ENCODE results near the gene TTC39C. TPM values are rescaled to one million over a fixed set of nuclear protein-coding genes. Genes with fewer than 3 reads are reported as not detected.

The TTC39C gene
- total and polyA plus RNA-seq, 2 experiments from 2014 or later, result 69.4 to 136 TPM

GRCh38 chr18:24071029-24071428 lies 56.5 kb downstream of the TTC39C start:
- Histone ChIP-seq H2AFZ (no peak overlapping the region), H3K4me3 (no peak overlapping the region), H3K79me2 (replicated peaks; ENCODE audit: insufficient read depth) (peaks cover 9% of the 10 kb centered on the region), H3K27ac (ENCODE audit: low read depth) (no peak overlapping the region; the same call in 1 of the 2 replicates), H3K4me1 (ENCODE audit: insufficient read depth) (no peaks in the 10 kb centered on the region), H3F3A (replicated peaks; ENCODE audit: low read depth) (no peaks in the 10 kb centered on the region; the same call in 1 of the 2 replicates), H3K36me3 (ENCODE audit: insufficient read depth) (peaks cover 21% of the 10 kb centered on the region), H3K4me2 (no peak overlapping the region), H3K9me2 (ENCODE audit: insufficient read depth) (no peaks in the 10 kb centered on the region), H3K27me3 (ENCODE audit: insufficient read depth) (no peaks in the 10 kb centered on the region), H4K20me1 (replicated peaks; ENCODE audit: insufficient read depth) (peaks cover 9% of the 10 kb centered on the region; the same call in 1 of the 2 replicates)
- no peak for TF ChIP-seq CREB1 (CRISPR knock-in tag; IDR thresholded peaks at IDR 0.05; ENCODE audit: low read depth)
- no peak for TF ChIP-seq EZH2 (IDR thresholded peaks at IDR 0.05; ENCODE audit: low read depth, unreplicated experiment)
- no peak for TF ChIP-seq ZNF331 (CRISPR knock-in tag; IDR thresholded peaks at IDR 0.05; ENCODE audit: low read depth)
- TF ChIP-seq ZNF462 (CRISPR knock-in tag; IDR thresholded peaks at IDR 0.05), result no peak
- no peak for TF ChIP-seq ETS1 (IDR thresholded peaks at IDR 0.05)
- H3K4me3 Mint-ChIP-seq, result no peak overlapping the region
- no peak for DNase-seq (ENCODE audit: low spot score)
- H3K4me1 Mint-ChIP-seq, result no peaks in the 10 kb centered on the region
- ATAC-seq, result no peak
- H3K9me3 Mint-ChIP-seq, result peaks cover 4% of the 10 kb centered on the region; the same call in 1 of the 3 replicates
- H3K27ac Mint-ChIP-seq, result no peak overlapping the region
- H3K36me3 Mint-ChIP-seq (ENCODE audit: low read depth), result peaks cover 30% of the 10 kb centered on the region
- no peaks in the 10 kb centered on the region for H3K27me3 Mint-ChIP-seq (ENCODE audit: insufficient read depth, low read depth, poor library complexity)

All from GM23338 (cell line).